NCI-H187 treated with DMSO at 0.1 percent for 48 hours (cell line): ENCODE results near the gene KMT2D.

Experiments
- DNase-seq: peaks from one replicate; lab custom pipeline; 2025; lab: John Stamatoyannopoulos, UW

KMT2D gene, protein sequence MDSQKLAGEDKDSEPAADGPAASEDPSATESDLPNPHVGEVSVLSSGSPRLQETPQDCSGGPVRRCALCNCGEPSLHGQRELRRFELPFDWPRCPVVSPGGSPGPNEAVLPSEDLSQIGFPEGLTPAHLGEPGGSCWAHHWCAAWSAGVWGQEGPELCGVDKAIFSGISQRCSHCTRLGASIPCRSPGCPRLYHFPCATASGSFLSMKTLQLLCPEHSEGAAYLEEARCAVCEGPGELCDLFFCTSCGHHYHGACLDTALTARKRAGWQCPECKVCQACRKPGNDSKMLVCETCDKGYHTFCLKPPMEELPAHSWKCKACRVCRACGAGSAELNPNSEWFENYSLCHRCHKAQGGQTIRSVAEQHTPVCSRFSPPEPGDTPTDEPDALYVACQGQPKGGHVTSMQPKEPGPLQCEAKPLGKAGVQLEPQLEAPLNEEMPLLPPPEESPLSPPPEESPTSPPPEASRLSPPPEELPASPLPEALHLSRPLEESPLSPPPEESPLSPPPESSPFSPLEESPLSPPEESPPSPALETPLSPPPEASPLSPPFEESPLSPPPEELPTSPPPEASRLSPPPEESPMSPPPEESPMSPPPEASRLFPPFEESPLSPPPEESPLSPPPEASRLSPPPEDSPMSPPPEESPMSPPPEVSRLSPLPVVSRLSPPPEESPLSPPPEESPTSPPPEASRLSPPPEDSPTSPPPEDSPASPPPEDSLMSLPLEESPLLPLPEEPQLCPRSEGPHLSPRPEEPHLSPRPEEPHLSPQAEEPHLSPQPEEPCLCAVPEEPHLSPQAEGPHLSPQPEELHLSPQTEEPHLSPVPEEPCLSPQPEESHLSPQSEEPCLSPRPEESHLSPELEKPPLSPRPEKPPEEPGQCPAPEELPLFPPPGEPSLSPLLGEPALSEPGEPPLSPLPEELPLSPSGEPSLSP (N-terminal part only)

DNA sequence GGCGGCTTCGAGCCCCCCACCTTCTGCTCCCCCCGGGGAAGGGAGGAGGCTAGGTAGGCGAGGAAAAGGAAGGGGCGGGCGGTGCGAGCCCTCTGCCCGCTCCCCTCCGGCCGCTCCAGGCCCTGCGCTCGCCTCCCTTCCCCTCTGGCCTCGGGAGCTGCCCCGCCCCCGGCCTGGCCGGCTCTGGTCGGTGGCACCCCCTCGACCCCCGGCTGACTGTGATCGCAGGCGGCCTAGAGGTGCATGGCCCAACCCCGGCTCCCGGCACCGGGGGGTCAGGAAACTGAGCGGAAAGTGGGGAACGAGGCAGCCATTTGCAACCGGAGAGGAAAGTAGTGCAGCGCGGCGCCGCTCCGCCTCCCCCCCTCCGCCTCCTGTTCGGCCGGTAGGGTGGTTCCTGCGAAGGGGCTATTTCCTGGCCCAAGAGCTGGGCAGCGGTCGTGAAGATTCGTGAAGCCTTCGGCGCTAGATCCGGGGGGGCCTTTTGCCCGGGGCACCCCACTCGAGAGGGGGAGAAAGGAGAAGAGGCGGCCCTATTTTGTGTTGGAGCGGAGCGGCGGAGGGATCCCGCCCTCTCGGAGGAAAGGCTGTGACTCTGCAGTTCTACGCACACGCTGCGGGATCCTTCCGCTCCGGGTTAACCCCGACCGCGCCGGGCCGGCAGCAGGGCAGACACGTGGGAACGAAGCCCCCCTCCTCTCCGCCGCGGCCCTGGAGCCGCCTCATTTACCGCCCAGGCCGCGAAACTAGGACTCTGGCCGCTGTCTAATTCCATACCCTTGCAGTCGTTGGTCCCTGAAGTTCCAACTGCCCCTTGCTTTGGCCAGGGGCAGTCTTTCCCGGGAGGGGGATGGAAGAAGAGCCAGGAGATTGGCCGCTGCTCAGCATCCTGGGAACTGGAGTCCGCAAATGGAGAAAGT, at the start of gene KMT2D:
Gene KMT2D, minus strand, starts transcription at position 558 of the 920 bp plus-strand sequence. CDS start 5,470 bp downstream, outside the sequence.
- peak; percentile 58 for DNase-seq

- no peak for DNase-seq
Observed at GRCh38 chr12:49109641-49110463, 49.3 kb upstream of the KMT2D start.

- no peak for DNase-seq
Observed at GRCh38 chr12:49108958-49109404, 48.4 kb upstream of the KMT2D start.

DNA sequence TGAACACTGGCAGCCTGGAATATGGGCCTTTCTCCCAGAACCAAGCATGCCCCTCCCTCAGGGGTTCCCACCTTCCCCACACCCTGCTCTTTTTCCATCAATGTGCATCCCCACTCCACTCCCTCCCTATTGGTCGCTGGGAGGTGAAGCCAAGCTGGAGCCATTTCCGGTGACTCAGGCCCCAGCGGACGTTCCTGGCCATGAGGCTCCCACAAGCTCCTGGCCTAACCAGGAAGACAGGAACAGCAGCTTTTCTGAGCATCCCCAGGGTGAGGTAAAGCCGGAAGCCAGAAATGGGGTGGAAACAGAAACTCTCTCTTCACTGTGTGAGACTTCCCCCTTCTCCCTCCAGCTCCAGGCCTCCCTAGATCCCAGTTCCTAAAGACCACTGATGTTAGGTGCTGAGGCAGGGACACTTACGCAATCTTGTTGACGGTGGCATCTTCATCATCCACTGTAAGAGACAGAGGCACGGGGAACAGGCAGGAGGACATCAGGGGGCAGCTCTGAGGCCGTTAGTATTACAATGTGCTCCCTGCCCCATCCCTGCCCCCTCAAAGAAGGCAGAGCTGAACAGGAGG, 45.0 kb upstream of the KMT2D start:
- DNase-seq = no peak

DNA sequence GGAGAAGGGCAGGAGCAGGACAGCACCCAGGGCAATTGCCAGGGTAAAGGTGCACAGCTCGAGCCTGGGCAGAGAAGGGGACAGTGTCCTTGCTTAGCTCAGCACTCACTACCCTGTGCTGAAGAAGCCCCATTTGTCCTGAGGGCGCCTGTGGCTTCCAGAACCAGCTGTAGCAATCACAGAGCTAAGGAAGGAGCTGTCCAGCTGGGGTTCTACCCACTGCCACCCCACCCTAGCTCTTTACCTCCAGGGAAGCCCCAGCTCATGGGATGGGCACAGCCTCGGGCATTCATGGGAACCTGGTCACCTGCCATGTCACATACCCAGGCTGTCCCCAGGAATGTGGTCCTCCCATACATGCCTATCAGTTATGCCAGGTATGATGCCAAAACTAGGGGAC, 44.2 kb upstream of the KMT2D start:
- no peak for DNase-seq

DNA sequence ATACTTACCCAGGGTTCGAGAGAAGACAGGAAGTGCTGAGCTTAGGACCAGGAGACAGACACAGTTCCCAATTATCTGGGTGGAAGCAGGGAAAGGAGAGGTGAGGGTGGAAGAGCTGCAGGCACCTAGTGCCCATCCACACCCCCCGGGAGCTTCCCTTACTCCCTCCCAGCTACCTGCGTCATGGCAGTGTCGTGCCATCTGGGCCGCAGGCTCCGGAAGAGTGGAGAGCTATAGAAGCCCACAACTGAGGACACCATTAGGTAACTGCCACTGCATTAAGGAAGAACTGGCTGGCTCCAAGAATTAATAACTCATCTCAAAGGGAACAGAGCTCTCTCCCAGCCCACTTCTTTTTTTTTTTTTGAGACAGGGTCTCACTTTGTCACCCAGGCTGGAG, 39.8 kb upstream of the KMT2D start:
- no peak for DNase-seq

DNA sequence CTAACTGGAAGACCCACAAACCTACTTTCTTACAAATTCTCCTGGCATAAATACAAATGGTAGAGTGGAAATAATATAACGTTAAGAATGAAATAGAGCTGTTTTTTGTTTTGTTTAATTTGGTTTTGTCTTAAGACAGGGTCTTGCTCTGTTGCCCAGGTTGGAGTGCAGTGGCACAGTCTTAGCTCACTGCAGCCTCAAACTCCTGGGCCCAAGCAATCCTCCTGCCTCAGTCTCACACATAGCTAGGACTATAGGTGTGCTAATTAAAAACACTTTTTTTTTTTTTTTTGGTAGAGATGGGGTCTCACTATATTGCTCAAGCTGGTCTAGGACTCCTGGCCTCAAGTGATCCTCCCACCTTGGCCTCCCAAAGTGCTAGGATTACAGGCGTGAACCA, 38.1 kb upstream of the KMT2D start:
- no peak for DNase-seq

DNA sequence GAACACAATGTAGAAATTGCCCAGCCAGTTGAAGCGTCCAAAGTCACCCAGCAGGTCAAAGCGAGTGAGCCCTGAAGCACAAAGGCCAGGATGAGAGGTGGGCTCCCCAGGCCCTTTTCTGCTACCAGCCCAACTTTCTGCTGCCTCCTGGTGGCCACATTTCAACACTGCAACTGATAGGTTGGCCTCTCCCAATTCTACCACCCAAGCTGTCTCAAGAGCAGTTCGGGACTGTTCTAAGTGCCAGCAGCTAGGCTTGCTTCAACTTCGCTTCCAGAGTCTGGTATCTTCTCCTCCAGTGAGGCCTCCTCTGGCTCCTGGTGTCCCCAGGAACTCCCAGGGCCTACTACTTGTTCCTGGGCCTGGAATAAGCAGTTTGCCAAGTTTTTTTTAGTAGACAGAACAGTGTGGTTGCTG, 37.4 kb upstream of the KMT2D start:
- no peak for DNase-seq

DNA sequence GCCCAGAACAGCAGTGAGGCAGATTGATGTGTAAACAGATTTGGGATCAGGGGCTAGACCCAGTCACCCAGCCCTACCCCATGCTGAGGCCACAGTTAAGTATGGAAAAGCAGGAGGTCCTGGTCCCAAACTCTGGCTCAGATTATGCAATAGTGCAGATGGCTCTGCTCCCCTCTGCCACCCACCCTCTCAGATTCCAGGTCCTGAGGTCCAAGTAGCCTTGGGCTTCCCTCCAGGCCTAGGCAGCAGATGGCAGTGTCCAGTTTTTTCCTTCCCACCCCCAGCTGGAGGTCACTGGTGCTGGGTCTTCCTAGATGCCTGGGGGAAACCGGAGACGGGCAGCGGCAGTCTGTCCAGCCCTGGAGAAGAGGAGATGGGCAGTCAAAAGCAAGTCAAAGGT, 36.8 kb upstream of the KMT2D start:
- no peak for DNase-seq

- no peak for DNase-seq
Observed at GRCh38 chr12:49094975-49095365, 34.4 kb upstream of the KMT2D start.

DNA sequence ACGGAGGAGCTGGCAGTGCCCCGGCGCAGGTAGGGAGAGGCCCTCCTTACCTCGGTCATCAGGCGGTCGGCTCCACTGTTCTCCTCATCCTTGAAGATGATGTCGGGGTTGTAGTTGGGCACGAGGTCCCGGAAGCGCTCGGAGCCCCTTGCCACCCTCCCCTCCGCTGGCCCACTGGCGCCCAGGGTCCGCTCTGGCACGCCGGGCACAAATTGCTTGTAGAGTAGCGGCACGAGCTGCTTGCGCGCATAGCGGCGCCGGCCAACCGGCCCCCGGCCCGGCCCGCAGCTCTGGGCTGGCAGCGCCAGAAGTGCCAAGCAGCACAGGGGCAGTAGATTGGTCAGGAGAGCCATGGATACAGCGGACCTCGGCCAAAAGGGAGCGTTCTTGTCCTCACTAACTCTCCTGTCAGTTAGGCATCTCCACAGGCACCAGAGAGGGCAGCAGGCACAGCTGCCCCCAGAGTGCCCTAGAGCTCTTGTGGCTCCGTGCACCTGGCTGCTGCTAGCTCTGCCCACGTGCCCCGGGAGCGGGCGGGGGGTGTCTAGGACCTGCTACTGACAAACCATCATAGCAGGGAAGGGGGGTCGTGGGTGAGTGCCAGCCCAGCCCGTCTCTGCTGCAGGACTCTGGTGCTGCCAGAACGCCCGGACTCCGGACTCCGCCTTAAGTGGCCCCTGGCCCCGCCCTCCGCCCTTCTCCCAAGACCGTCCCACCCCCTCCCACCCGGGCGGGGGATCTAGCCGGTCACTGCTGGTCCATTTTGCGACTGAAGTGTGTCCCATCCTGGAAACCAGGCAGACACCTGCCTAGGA, 33.8 kb upstream of the KMT2D start, which contains the start of gene DHH:
Gene DHH, minus strand, starts transcription at position 642 of the 815 bp plus-strand sequence. Its CDS starts 289 bp downstream, at position 353.
- DNase-seq = no peak

GRCh38 chr12:49093792-49094159, 33.2 kb upstream of the KMT2D start:
- no peak for DNase-seq

- no peak for DNase-seq
Observed at GRCh38 chr12:49092816-49093406, 32.3 kb upstream of the KMT2D start.

DNA sequence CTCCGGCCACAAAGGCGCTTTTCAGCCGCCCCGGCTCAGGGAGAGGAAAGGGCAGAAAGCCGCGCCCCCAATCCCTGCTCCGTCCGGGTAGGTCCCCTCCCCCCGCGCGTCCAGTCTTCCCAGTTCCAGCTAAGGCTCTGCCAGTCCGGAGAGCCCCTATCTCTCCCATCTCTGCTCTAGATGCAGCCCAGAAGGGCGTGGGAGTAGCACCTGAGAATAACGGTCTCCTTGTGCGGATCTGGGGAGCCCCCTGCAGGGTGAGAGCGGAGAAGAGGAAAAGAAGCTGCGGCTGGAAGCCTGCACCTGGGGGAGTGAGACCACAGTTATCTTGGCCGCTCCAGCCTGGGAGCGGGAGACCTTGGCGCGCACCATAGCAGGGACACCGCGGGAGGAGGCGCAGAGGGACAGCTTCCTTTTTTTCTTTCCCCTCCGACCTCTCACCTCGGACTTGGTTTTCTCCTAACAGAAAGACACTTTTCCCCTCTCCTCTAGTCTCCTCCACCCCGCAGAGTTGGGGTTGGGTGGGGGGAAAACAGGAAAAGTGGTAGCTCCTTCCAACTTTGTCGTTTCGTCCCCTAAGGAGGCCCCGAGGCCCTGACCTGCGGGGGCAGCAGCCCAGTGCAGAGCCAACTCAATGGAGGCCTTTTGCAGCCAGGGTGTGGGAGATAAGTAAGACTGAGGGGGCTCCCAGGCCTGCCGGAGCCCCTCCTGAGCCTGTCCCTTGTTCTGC, 31.7 kb upstream of the KMT2D start:
- no peak for DNase-seq

DNA sequence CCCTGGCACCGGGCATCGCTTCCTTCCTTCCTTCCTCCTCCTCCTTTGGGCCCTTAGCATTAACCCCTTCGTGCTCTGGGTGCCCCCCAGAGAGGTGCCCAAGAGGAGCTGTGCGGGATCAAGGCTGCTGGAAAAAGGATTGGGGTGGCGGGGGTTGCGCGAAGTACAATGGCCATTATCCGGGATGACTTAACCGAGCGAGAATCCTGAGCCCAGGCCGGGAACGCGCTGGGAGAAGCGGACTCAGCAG, 31.2 kb upstream of the KMT2D start:
- DNase-seq = no peak

GRCh38 chr12:49091056-49091835, 30.7 kb upstream of the KMT2D start:
- DNase-seq = no peak

- DNase-seq = no peak
Observed at GRCh38 chr12:49089821-49090773, 29.5 kb upstream of the KMT2D start.
